Measurements from ENCODE around the gene TAS2R43.
"Not testable (repeated sequence)": the region's sequence is repeated elsewhere in the genome, so short reads cannot be mapped to it uniquely, and the experiment has no call there.

TAS2R43 gene

DNA sequence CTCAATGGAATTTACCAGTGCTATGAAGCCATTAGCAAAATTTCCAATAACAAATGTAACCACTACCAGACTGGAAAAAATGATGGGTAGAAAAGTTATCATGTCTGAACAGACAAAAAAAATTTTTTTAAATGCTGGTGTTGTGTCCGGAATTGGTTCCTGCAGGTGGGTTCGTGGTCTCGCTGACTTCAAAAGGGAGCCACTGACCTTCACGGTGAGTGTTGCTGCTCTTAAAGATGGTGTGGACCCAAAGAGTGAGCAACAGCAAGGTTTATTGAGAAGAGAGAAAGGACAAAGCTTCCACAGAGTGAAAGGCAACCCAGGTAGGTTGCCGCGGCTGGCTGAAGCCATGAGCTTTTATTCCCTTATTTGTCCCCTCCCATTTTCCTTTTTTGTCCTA is at the start of gene TAS2R43:
Gene TAS2R43, minus strand, starts transcription at position 186 of the 400 bp plus-strand sequence. Its CDS starts 84 bp downstream, at position 102.
- TF ChIP-seq, protein P1, sequence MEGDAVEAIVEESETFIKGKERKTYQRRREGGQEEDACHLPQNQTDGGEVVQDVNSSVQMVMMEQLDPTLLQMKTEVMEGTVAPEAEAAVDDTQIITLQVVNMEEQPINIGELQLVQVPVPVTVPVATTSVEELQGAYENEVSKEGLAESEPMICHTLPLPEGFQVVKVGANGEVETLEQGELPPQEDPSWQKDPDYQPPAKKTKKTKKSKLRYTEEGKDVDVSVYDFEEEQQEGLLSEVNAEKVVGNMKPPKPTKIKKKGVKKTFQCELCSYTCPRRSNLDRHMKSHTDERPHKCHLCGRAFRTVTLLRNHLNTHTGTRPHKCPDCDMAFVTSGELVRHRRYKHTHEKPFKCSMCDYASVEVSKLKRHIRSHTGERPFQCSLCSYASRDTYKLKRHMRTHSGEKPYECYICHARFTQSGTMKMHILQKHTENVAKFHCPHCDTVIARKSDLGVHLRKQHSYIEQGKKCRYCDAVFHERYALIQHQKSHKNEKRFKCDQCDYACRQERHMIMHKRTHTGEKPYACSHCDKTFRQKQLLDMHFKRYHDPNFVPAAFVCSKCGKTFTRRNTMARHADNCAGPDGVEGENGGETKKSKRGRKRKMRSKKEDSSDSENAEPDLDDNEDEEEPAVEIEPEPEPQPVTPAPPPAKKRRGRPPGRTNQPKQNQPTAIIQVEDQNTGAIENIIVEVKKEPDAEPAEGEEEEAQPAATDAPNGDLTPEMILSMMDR (IDR thresholded peaks at IDR 0.05; ENCODE audit: borderline replicate concordance, insufficient read depth, low read depth, low read length), result no peak
- no peak within 1 kb of the TSS for H3K4me3 ChIP-seq (ENCODE audit: low read depth, low read length)

DNA sequence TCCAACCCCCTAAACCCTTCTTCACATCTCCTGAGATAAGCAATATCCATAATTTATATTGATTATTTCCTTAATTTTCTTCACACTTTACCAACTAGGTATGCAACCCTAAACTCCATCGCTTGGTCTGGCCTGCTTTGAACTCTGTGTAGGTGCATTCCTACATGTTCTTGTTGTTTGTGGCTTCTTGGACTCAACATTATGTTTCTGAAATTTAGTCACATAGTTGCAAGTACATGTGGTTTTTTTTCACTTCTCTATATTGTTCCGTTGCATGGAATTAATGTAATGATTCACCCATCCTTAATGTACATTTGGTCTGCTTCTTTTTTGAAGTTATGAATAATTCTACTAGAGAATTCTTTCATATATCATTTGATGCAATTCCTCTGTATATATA is 44.0 kb upstream of the TAS2R43 start:
- H3K4me3 ChIP-seq (ENCODE audit: low read depth, low read length), result no peak overlapping the region
- TF ChIP-seq, protein P1 (IDR thresholded peaks at IDR 0.05; ENCODE audit: borderline replicate concordance, insufficient read depth, low read depth, low read length), result no peak

DNA sequence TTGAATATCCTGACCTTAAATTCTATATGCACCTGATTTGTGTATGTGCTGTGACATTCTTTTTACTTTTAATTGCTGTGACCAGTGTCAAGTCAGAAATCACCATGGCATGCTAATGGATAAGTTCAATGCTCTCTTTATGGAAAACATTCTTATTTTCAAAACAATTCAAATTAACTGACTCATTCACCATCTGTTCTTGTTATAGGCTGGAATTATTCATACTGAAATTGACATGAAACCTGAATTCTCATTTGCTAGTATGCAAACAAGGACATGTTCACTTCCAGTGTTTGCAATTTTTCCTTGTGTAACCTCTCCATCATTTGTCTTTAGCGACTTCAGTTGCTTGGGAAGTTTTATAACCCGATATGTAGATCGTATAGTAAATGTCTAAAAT is 42.2 kb upstream of the TAS2R43 start, which contains the start of gene TAS2R30:
Gene TAS2R30, minus strand, starts transcription at position 340 of the 400 bp plus-strand sequence. CDS start 400 bp downstream, outside the sequence.
- H3K4me3 ChIP-seq (ENCODE audit: low read depth, low read length), result no peak within 1 kb of the TSS
- TF ChIP-seq, protein P1 (IDR thresholded peaks at IDR 0.05; ENCODE audit: borderline replicate concordance, insufficient read depth, low read depth, low read length), result no peak

DNA sequence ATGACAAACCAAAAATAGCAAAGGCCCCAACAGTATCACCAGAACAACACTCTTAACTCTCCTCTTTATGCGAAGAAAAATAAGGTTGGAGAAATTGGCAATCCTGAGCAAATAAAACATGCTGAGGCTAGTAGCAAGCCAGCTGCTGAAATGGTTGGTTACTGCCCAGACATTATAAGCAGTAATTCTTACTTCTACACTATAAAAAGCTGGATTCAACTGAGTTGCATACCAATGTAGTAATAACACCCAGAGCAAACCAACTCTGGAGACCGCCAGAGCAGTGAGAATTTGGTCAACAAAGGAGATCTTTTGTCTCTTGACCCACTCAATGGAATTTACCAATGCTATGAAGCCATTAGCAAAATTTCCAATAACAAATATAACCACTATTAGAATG is 41.7 kb upstream of the TAS2R43 start:
- H3K4me3 ChIP-seq (ENCODE audit: low read depth, low read length), result no peak overlapping the region
- TF ChIP-seq, protein P1 (IDR thresholded peaks at IDR 0.05; ENCODE audit: borderline replicate concordance, insufficient read depth, low read depth, low read length), result no peak

DNA sequence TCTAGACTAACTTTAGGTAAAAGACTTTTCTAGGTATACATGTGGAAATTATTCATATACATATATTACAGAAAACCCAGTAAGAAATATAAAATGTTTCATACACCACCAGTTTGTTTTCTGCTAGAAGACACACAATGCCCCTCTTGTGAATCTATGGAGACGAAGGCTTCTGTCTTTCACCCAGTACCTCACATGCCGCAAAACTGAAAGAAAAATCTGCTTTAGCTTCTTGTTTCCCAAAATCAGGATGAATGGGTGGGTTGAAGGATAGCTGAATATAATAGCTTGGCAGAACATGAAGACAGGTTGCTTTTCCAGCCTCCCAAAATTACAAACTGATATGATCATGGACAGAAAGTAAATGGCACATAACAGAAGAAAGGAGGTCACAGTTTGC is 41.0 kb upstream of the TAS2R43 start:
- TF ChIP-seq, protein P1 (IDR thresholded peaks at IDR 0.05; ENCODE audit: borderline replicate concordance, insufficient read depth, low read depth, low read length), result no peak
- no peak overlapping the region for H3K4me3 ChIP-seq (ENCODE audit: low read depth, low read length)

GRCh38 chr12:11130999-11131398 is 38.9 kb upstream of the TAS2R43 start:
- TF ChIP-seq, protein P1 (IDR thresholded peaks at IDR 0.05; ENCODE audit: borderline replicate concordance, insufficient read depth, low read depth, low read length), result no peak

DNA sequence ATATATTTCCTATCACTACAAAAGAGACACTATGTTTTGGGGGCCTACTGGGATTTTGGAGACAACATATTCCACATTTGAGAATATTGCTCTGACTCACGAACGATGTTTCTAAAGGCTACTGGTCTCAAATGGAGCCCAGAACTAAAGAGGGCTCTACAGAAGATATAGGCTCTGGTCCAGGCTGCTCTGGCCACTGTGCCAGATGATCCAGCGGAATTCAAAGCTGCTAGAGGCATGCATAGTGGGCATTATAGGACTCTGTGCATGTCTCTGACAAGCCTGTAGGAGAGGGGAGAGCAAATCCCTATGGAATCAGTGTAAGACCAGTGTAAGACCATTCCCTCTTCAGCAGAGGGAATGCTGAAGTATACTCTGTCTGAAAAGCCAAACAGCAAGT is 38.3 kb upstream of the TAS2R43 start:
- H3K4me3 ChIP-seq (ENCODE audit: low read depth, low read length), result no peak overlapping the region
- TF ChIP-seq, protein P1 (IDR thresholded peaks at IDR 0.05; ENCODE audit: borderline replicate concordance, insufficient read depth, low read depth, low read length), result no peak

More at GRCh38 chr12:11130999-11131398, 38.9 kb upstream of the TAS2R43 start:
- H3K4me3 ChIP-seq (ENCODE audit: low read depth, low read length), result no peak overlapping the region

GRCh38 chr12:11114130-11114529 is 22.0 kb upstream of the TAS2R43 start:
- H3K4me3 ChIP-seq (ENCODE audit: low read depth, low read length), result not testable (repeated sequence)

GRCh38 chr12:11111213-11111612 is 19.1 kb upstream of the TAS2R43 start:
- H3K4me3 ChIP-seq (ENCODE audit: low read depth, low read length), result not testable (repeated sequence)

Measured in GM12875 (cell line).